PC-3 (cell line): ENCODE results near the gene AMPD3.

Source experiments
- EZH2 ChIP-seq: fragments of 300-600 bp; sonication (generic); IDR thresholded peaks from one replicate; pipeline ENCODE4 v1.6.1; 2017; ENCODE audit warnings: antibody characterized with exemption, mild to moderate bottlenecking, low read length; ENCODE audit not compliant: unreplicated experiment
- TF ChIP-seq, protein P1 (sequence below): fragments of 300-600 bp; sonication (generic); conservative IDR thresholded peaks from 2 replicates; pipeline ENCODE4 v1.5.1; 2017; ENCODE audit warnings: antibody characterized with exemption, low read depth, mild to moderate bottlenecking, low read length

GRCh38 chr11:10504490-10504889, 49.4 kb downstream of the AMPD3 start:
- TF ChIP-seq, protein P1, sequence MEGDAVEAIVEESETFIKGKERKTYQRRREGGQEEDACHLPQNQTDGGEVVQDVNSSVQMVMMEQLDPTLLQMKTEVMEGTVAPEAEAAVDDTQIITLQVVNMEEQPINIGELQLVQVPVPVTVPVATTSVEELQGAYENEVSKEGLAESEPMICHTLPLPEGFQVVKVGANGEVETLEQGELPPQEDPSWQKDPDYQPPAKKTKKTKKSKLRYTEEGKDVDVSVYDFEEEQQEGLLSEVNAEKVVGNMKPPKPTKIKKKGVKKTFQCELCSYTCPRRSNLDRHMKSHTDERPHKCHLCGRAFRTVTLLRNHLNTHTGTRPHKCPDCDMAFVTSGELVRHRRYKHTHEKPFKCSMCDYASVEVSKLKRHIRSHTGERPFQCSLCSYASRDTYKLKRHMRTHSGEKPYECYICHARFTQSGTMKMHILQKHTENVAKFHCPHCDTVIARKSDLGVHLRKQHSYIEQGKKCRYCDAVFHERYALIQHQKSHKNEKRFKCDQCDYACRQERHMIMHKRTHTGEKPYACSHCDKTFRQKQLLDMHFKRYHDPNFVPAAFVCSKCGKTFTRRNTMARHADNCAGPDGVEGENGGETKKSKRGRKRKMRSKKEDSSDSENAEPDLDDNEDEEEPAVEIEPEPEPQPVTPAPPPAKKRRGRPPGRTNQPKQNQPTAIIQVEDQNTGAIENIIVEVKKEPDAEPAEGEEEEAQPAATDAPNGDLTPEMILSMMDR: no peak
- no peak for TF ChIP-seq EZH2
